ENCODE measurements around the gene BLZF1. TPM values are rescaled to one million over a fixed set of nuclear protein-coding genes. Genes with fewer than 3 reads are reported as not detected.

The BLZF1 gene
- total RNA-seq, 1 experiment from 2014 or later = 29.2 TPM

DNA sequence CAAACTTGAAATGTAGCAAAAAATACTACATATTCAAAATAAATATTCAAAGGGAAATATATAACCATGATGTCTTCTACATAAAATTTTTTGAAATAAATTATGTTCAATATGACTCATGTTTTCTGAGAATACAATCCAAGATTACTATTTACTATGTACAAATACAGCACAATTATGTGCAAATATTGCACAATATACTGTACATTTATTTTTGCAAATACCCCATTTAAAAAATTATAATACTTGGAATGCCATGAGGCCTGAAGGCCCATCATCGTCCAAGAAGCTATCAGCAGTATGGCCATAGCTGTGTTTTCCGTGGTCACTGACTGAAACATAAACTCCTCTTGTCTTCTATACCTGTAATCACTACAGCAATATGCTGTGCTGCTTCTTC lies 47.0 kb downstream of the BLZF1 start:
- in situ Hi-C loops (cut with HindIII; ENCODE audit: low pct_unique_long_range_greater_than_20kb, low sequenced_read_pairs) = no loop called here
- no peak for DNase-seq (ENCODE audit: low read depth, low spot score)

GRCh38 chr1:169421309-169421708 lies 53.3 kb downstream of the BLZF1 start:
- no peak for DNase-seq (ENCODE audit: low read depth, low spot score)
- in situ Hi-C loops (cut with HindIII; ENCODE audit: low pct_unique_long_range_greater_than_20kb, low sequenced_read_pairs) = no loop called here

DNA sequence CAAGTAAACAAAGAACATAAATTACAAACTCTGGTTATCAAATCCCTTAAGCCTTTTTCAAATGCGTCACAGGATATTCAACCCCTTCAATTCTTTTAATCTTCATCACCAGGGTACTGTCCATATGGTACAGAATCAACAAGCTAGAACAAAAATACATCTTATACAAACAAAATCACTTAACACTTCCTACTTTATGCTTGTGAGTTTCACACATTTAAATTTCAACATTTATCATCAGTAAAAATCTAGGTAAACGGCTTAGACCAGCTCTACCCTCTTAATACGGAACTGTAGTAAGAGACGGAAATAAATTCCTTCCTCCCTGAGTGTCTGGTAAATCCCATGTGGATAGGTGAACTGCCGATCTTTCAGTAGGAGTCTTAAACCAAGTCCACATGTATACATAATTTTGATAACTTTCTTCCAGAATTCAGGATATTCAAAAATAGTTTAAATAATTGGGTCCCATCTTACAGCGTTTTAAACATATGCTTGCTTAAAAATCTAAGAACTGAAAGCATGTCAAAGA lies 58.2 kb downstream of the BLZF1 start:
- in situ Hi-C loops (cut with HindIII; ENCODE audit: low pct_unique_long_range_greater_than_20kb, low sequenced_read_pairs) = no loop called here
- no peak for DNase-seq (ENCODE audit: low read depth, low spot score)

DNA sequence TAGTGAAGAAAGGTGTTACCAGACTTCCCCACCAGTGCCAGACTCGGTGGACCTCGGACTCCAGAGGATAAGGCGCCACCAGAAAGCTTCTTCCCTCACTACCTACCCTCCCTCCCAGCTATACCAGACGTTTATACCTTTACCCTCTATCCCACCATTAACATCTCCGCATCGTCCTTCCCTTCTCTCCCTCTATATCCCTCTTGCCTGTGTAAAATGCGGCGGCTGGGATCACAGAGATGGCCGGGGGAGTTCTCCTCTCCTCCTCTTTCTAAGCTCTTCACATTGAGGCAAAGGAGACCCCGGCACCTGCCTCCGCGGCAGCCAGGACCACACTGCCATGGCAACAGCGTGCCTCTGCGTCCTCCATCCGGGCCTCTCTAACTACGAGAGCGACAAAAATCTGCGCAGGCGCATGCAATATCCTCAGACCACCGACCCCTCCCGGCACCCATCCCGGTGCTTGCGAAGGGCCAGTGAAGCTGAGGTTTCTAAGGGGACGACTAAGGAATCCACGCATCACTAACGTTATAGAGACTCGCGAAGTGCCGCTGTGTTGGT lies 59.2 kb downstream of the BLZF1 start, which contains the start of gene CCDC181:
TSS of gene CCDC181 (minus strand) at position 394 of the 561 bp plus-strand sequence. CDS start 2,547 bp downstream, outside the sequence.
- in situ Hi-C loops (cut with HindIII; ENCODE audit: low pct_unique_long_range_greater_than_20kb, low sequenced_read_pairs) = no loop called here
- DNase-seq (ENCODE audit: low read depth, low spot score) = peak; percentile 68

Other genes with a start within 250 kb of the BLZF1 start
- 6.0 and 12.0 TPM in 2 replicates for gene NME7, start 398 bp upstream of the BLZF1 start, total RNA-seq (2014; rRNA removed; shearing (Covaris generic))
- 0.13 TPM in 1 of 2 replicates, not detected in the other for gene CCDC181, start 59.3 kb downstream of the BLZF1 start, total RNA-seq (2014; rRNA removed; shearing (Covaris generic))
- gene SLC19A2, start 117.7 kb downstream of the BLZF1 start, total RNA-seq (2014; rRNA removed; shearing (Covaris generic)) = 151 and 163 TPM in 2 replicates
- not detected in 2 replicates for gene F5, start 218.3 kb downstream of the BLZF1 start, total RNA-seq (2014; rRNA removed; shearing (Covaris generic))

All from SK-MEL-5 (cell line).